WTC11 (cell line): ENCODE data around the gene ACP4. TPM values are rescaled to one million over a fixed set of nuclear protein-coding genes. Genes with fewer than 3 reads are reported as not detected.

Source experiments
- ATAC-seq: fragments of 200-7000 bp; cut with Tn5 transposase; 2 replicates; pipeline ENCODE4 v1.10.0; 2021; ENCODE audit warnings: mild to moderate bottlenecking, moderate library complexity
- CTCF ChIA-PET: fragments of 300-600 bp; sonication (Branson Sonifier 250); formaldehyde crosslinking; loops from one replicate; lab custom pipeline; 2021; ENCODE audit warnings: antibody characterized with exemption; lab: Charles Lee
- POLR2A ChIA-PET: fragments of 350-600 bp; sonication (Branson Sonifier 250); formaldehyde crosslinking; loops from one replicate; lab custom pipeline; 2021; ENCODE audit warnings: antibody characterized with exemption; lab: Charles Lee
- DNase-seq: peaks from one replicate; pipeline ENCODE4 v3.0.0; 2021; ENCODE audit warnings: low spot score
- H3K27ac Mint-ChIP-seq: 2 replicates; pipeline ENCODE4 v1.8.0; 2021; ENCODE audit warnings: mixed read lengths
- H3K27me3 Mint-ChIP-seq: 2 replicates; pipeline ENCODE4 v1.8.0; 2021; ENCODE audit warnings: low read depth, mild to moderate bottlenecking, moderate library complexity, mixed read lengths
- H3K36me3 Mint-ChIP-seq: 2 replicates; pipeline ENCODE4 v1.8.0; 2021; ENCODE audit warnings: mixed read lengths
- H3K4me1 Mint-ChIP-seq: 2 replicates; pipeline ENCODE4 v1.8.0; 2022; ENCODE audit warnings: mixed read lengths
- H3K4me3 Mint-ChIP-seq: 2 replicates; pipeline ENCODE4 v1.8.0; 2021; ENCODE audit warnings: mild to moderate bottlenecking, moderate library complexity, mixed read lengths
- H3K9me3 Mint-ChIP-seq: 2 replicates; pipeline ENCODE4 v1.8.0; 2021; ENCODE audit warnings: mixed read lengths
- ATF1 ChIP-seq: sonication (generic); formaldehyde crosslinking; IDR thresholded peaks from 2 replicates; pipeline ENCODE4 v1.8.1; 2023; ENCODE audit warnings: mild to moderate bottlenecking, moderate library complexity, missing genetic modification reagents
- ATF3 ChIP-seq: sonication (generic); formaldehyde crosslinking; conservative IDR thresholded peaks from 2 replicates; pipeline ENCODE4 v1.8.1; 2022; ENCODE audit warnings: mild to moderate bottlenecking, missing genetic modification reagents
- CREB1 ChIP-seq: sonication (generic); formaldehyde crosslinking; IDR thresholded peaks from 2 replicates; pipeline ENCODE4 v1.8.0; 2023; ENCODE audit warnings: mild to moderate bottlenecking, missing genetic modification reagents
- EMX1 ChIP-seq: fragments of 250-450 bp; sonication (Bioruptor Pico); IDR thresholded peaks from 2 replicates; pipeline ENCODE4 v1.8.0; 2021; ENCODE audit warnings: mild to moderate bottlenecking
- ETV6 ChIP-seq: sonication (generic); formaldehyde crosslinking; IDR thresholded peaks from 2 replicates; pipeline ENCODE4 v1.8.1; 2022; ENCODE audit warnings: mild to moderate bottlenecking, missing genetic modification reagents
- FOXP4 ChIP-seq: sonication (generic); formaldehyde crosslinking; IDR thresholded peaks from 2 replicates; pipeline ENCODE4 v1.8.0; 2022; ENCODE audit warnings: mild to moderate bottlenecking, missing genetic modification reagents
- HMGXB4 ChIP-seq: sonication (generic); formaldehyde crosslinking; IDR thresholded peaks from 2 replicates; pipeline ENCODE4 v1.8.1; 2023; ENCODE audit warnings: mild to moderate bottlenecking, moderate library complexity, missing genetic modification reagents
- KAT7 ChIP-seq: sonication (generic); formaldehyde crosslinking; IDR thresholded peaks from 2 replicates; pipeline ENCODE4 v1.8.1; 2023; ENCODE audit warnings: missing genetic modification reagents, mild to moderate bottlenecking, borderline replicate concordance
- NFYB ChIP-seq: sonication (generic); formaldehyde crosslinking; conservative IDR thresholded peaks from 2 replicates; pipeline ENCODE4 v1.8.0; 2022; ENCODE audit warnings: low read depth, missing genetic modification reagents
- SMAD4 ChIP-seq: sonication (generic); formaldehyde crosslinking; IDR thresholded peaks from 2 replicates; pipeline ENCODE4 v1.8.0; 2022; ENCODE audit warnings: mild to moderate bottlenecking, missing genetic modification reagents
- TCF7 ChIP-seq: sonication (generic); formaldehyde crosslinking; IDR thresholded peaks from 2 replicates; pipeline ENCODE4 v1.8.0; 2022; ENCODE audit warnings: mild to moderate bottlenecking, low read depth, missing genetic modification reagents, moderate library complexity
- ZNF138 ChIP-seq: sonication (generic); formaldehyde crosslinking; conservative IDR thresholded peaks from 2 replicates; pipeline ENCODE4 v1.8.1; 2022; ENCODE audit warnings: mild to moderate bottlenecking, moderate library complexity, missing genetic modification reagents
- ZNF219 ChIP-seq: sonication (generic); formaldehyde crosslinking; IDR thresholded peaks from 2 replicates; pipeline ENCODE4 v1.8.0; 2023; ENCODE audit warnings: missing genetic modification reagents, mild to moderate bottlenecking, borderline replicate concordance
- ZNF263 ChIP-seq: sonication (generic); formaldehyde crosslinking; IDR thresholded peaks from 2 replicates; pipeline ENCODE4 v1.8.1; 2022; ENCODE audit warnings: low read depth, mild to moderate bottlenecking, moderate library complexity, missing genetic modification reagents
- total RNA-seq: library from RNA; stranded (reverse); gene quantifications from 3 replicates; pipeline ENCODE4 v1.2.3, GENCODE V29; 2021
- TF ChIP-seq, protein P1 (sequence below): sonication (generic); formaldehyde crosslinking; IDR thresholded peaks from 2 replicates; pipeline ENCODE4 v1.8.1; 2022; ENCODE audit warnings: low read depth, missing genetic modification reagents, borderline replicate concordance
- TF ChIP-seq, protein P2 (sequence below): sonication (generic); formaldehyde crosslinking; IDR thresholded peaks from 2 replicates; pipeline ENCODE4 v1.8.1; 2022; ENCODE audit warnings: low read depth, mild to moderate bottlenecking, moderate library complexity, missing genetic modification reagents, borderline replicate concordance
- TF ChIP-seq, protein P3 (sequence below): fragments of 250-450 bp; sonication (Bioruptor Pico); IDR thresholded peaks from 2 replicates; pipeline ENCODE4 v1.9.0; 2021; ENCODE audit warnings: mild to moderate bottlenecking
- TF ChIP-seq, protein P4 (sequence below): fragments of 250-450 bp; sonication (Bioruptor Pico); IDR thresholded peaks from 2 replicates; pipeline ENCODE4 v1.9.0; 2021; ENCODE audit warnings: mild to moderate bottlenecking
- TF ChIP-seq, protein P5 (sequence below): sonication (generic); formaldehyde crosslinking; IDR thresholded peaks from 2 replicates; pipeline ENCODE4 v1.8.1; 2023; ENCODE audit warnings: mild to moderate bottlenecking, missing genetic modification reagents, moderate library complexity

The ACP4 gene
- total RNA-seq, 1 experiment from 2014 or later = not detected

DNA sequence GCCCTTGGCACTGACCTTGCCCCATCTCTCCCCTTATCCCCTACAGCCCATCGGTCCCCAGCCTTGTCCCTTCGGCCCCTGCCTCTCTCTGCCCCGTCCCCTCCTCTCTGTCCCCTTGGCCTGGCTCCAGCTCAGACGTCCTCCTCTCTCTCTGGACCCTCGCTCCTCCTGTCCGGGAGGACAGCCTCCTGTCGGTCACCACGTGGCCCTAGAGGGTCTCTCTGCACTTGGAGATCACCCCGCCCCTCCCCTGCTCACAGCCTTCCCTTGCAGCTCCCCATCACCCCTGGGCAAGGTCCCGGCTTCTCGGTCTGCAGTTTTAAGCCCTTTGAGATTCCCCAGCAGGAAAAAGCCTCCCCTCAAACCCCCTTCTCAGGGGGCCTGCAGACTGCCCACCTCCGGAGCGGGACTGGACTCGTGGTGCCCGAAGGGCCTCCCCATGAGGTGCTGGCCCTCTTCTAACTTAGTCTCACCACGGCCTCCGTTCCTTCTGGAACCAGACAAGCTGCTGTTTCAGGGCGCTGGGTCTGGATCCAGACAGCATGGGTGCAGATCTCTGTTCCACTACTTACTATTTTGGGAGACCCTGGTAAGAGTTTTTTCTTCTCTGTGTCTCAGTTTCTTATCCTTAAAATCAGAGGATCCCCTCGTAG is 46.5 kb downstream of the ACP4 start (continued):
- TF ChIP-seq ATF3 = no peak
- no peak for TF ChIP-seq KAT7 (CRISPR knock-in tag)
- TF ChIP-seq HMGXB4 = no peak
- TF ChIP-seq SMAD4 (CRISPR knock-in tag) = no peak

- Mint-ChIP-seq H3K4me1 (peaks cover 18% of the 10 kb centered on the region), H3K27me3 (peaks cover 75% of the 10 kb centered on the region), H3K9me3 (no peaks in the 10 kb centered on the region), H3K36me3 (no peaks in the 10 kb centered on the region), H3K4me3 (peak overlapping the region; percentile 83), H3K27ac (no peak overlapping the region)
- DNase-seq (no peak), ATAC-seq (no peak)
- TF ChIP-seq TCF7 (no peak), FOXP4 (CRISPR knock-in tag) (no peak), CREB1 (CRISPR knock-in tag) (no peak)
- TF ChIP-seq, protein P1, sequence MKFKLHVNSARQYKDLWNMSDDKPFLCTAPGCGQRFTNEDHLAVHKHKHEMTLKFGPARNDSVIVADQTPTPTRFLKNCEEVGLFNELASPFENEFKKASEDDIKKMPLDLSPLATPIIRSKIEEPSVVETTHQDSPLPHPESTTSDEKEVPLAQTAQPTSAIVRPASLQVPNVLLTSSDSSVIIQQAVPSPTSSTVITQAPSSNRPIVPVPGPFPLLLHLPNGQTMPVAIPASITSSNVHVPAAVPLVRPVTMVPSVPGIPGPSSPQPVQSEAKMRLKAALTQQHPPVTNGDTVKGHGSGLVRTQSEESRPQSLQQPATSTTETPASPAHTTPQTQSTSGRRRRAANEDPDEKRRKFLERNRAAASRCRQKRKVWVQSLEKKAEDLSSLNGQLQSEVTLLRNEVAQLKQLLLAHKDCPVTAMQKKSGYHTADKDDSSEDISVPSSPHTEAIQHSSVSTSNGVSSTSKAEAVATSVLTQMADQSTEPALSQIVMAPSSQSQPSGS (CRISPR knock-in tag) = no peak
- TF ChIP-seq, protein P2, sequence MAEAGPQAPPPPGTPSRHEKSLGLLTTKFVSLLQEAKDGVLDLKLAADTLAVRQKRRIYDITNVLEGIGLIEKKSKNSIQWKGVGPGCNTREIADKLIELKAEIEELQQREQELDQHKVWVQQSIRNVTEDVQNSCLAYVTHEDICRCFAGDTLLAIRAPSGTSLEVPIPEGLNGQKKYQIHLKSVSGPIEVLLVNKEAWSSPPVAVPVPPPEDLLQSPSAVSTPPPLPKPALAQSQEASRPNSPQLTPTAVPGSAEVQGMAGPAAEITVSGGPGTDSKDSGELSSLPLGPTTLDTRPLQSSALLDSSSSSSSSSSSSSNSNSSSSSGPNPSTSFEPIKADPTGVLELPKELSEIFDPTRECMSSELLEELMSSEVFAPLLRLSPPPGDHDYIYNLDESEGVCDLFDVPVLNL = no peak
- TF ChIP-seq, protein P3, sequence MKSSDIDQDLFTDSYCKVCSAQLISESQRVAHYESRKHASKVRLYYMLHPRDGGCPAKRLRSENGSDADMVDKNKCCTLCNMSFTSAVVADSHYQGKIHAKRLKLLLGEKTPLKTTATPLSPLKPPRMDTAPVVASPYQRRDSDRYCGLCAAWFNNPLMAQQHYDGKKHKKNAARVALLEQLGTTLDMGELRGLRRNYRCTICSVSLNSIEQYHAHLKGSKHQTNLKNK = no peak
- CTCF ChIA-PET = interaction anchor here (1.2 kb wide), 2 partner anchors 72 to 180 kb away, joined by 3 to 6 read pairs; no protein-coding TSS in a partner anchor
- POLR2A ChIA-PET = no interaction called here
These were observed 47.1 kb downstream of the ACP4 start for GRCh38 chr19:50837300-50837699.

- H3K4me1 Mint-ChIP-seq = peaks cover 18% of the 10 kb centered on the region
- peaks cover 78% of the 10 kb centered on the region for H3K27me3 Mint-ChIP-seq
- ATAC-seq (peak; percentile 26), DNase-seq (no peak)
- no peaks in the 10 kb centered on the region for H3K36me3 Mint-ChIP-seq
- no peak overlapping the region for H3K4me3 Mint-ChIP-seq
- POLR2A ChIA-PET = no interaction called here
- CTCF ChIA-PET = interaction anchor here (0.6 to 2.9 kb wide), 5 partner anchors 17 to 230 kb away, joined by 3 to 16 read pairs (median 4); no protein-coding TSS in a partner anchor
- peaks cover 1% of the 10 kb centered on the region; the same call in 1 of the 2 replicates for H3K9me3 Mint-ChIP-seq
- H3K27ac Mint-ChIP-seq = no peak overlapping the region
- no peak for TF ChIP-seq ZNF263
- no peak for TF ChIP-seq SMAD4 (CRISPR knock-in tag)
- TF ChIP-seq HMGXB4 = no peak
- TF ChIP-seq EMX1 (CRISPR knock-in tag) = no peak
- TF ChIP-seq, protein P4, sequence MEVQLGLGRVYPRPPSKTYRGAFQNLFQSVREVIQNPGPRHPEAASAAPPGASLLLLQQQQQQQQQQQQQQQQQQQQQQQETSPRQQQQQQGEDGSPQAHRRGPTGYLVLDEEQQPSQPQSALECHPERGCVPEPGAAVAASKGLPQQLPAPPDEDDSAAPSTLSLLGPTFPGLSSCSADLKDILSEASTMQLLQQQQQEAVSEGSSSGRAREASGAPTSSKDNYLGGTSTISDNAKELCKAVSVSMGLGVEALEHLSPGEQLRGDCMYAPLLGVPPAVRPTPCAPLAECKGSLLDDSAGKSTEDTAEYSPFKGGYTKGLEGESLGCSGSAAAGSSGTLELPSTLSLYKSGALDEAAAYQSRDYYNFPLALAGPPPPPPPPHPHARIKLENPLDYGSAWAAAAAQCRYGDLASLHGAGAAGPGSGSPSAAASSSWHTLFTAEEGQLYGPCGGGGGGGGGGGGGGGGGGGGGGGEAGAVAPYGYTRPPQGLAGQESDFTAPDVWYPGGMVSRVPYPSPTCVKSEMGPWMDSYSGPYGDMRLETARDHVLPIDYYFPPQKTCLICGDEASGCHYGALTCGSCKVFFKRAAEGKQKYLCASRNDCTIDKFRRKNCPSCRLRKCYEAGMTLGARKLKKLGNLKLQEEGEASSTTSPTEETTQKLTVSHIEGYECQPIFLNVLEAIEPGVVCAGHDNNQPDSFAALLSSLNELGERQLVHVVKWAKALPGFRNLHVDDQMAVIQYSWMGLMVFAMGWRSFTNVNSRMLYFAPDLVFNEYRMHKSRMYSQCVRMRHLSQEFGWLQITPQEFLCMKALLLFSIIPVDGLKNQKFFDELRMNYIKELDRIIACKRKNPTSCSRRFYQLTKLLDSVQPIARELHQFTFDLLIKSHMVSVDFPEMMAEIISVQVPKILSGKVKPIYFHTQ (CRISPR knock-in tag) = no peak
- TF ChIP-seq NFYB (CRISPR knock-in tag) = no peak
- TF ChIP-seq ZNF219 (CRISPR knock-in tag) = no peak
- no peak for TF ChIP-seq ETV6
- TF ChIP-seq ZNF138 (CRISPR knock-in tag) = no peak
- TF ChIP-seq ATF1 (CRISPR knock-in tag) = no peak
- no peak for TF ChIP-seq TCF7
- TF ChIP-seq, protein P5, sequence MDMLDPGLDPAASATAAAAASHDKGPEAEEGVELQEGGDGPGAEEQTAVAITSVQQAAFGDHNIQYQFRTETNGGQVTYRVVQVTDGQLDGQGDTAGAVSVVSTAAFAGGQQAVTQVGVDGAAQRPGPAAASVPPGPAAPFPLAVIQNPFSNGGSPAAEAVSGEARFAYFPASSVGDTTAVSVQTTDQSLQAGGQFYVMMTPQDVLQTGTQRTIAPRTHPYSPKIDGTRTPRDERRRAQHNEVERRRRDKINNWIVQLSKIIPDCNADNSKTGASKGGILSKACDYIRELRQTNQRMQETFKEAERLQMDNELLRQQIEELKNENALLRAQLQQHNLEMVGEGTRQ = no peak
These were observed 48.0 kb downstream of the ACP4 start for GRCh38 chr19:50838239-50838638.
